ENCODE measurements around the gene OR8B3.

DNA sequence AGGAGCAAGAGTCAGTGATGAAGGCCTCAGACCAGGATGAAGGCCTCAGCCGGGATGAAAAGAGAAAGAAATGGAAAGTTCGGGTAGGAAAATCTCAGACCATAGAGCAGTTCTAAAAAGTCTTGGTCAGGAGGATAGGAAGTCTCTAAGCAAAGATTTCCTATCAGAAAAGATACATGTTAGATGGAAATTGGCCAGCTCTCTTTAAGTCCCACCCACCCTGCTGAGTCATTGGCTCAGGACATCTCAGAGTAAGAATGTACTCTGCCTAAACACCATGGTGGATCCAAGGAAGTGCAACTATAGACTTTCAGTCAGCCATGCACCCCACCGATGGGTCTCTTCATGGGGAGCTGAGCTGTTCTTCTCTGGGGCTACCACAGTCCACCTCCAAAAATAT lies 4.4 kb downstream of the OR8B3 start:
- TF ChIP-seq POLR2A (IDR thresholded peaks at IDR 0.05), result no peak
- TF ChIP-seq, protein P1, sequence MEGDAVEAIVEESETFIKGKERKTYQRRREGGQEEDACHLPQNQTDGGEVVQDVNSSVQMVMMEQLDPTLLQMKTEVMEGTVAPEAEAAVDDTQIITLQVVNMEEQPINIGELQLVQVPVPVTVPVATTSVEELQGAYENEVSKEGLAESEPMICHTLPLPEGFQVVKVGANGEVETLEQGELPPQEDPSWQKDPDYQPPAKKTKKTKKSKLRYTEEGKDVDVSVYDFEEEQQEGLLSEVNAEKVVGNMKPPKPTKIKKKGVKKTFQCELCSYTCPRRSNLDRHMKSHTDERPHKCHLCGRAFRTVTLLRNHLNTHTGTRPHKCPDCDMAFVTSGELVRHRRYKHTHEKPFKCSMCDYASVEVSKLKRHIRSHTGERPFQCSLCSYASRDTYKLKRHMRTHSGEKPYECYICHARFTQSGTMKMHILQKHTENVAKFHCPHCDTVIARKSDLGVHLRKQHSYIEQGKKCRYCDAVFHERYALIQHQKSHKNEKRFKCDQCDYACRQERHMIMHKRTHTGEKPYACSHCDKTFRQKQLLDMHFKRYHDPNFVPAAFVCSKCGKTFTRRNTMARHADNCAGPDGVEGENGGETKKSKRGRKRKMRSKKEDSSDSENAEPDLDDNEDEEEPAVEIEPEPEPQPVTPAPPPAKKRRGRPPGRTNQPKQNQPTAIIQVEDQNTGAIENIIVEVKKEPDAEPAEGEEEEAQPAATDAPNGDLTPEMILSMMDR (IDR thresholded peaks at IDR 0.05), result no peak
